B cell (primary cell): ENCODE results near the gene PCBP3. TPM values are rescaled to one million over a fixed set of nuclear protein-coding genes. Genes with fewer than 3 reads are reported as not detected.

Experiments
- ATAC-seq: fragments of 200-7000 bp; cut with Tn5 transposase; one replicate; pipeline ENCODE4 v1.10.0; 2021; ENCODE audit warnings: low read depth, mild to moderate bottlenecking, moderate number of reproducible peaks, moderate library complexity
- CTCF ChIA-PET: fragments of 350-600 bp; sonication (Branson Sonifier 250); formaldehyde crosslinking; loops from one replicate; lab custom pipeline; 2021; ENCODE audit warnings: antibody characterized with exemption, inconsistent platforms; lab: Charles Lee
- POLR2A ChIA-PET: fragments of 350-600 bp; sonication (Branson Sonifier 250); formaldehyde crosslinking; loops from one replicate; lab custom pipeline; 2021; ENCODE audit warnings: antibody characterized with exemption; lab: Charles Lee
- DNase-seq: peaks from one replicate; pipeline ENCODE4 v3.0.0; 2013
- H2AFZ ChIP-seq: 2 replicates; pipeline ENCODE4 v1.6.1; 2012; ENCODE audit warnings: mild to moderate bottlenecking, low read depth, low read length; ENCODE audit not compliant: insufficient read depth, poor library complexity, severe bottlenecking
- H3K27ac ChIP-seq, 2 donors: 1 replicate in 1 of 2; 2 replicates in 1 of 2; pipeline ENCODE4 v1.5.1; 2012 to 2013; ENCODE audit warnings: low read length in 2 of 2, mild to moderate bottlenecking in 2 of 2, moderate library complexity in 1 of 2
- H3K27me3 ChIP-seq, 4 experiments: fragments of 200-600 bp in 1 of 4; sonication (generic) in 1 of 4; replicated peaks in 1 of 4; 1 replicate in 2 of 4; 2 replicates in 2 of 4; pipeline versions ENCODE4 v1.6.1 to v1.7.0; 2013 to 2016; ENCODE audit warnings: low read length in 3 of 4, mild to moderate bottlenecking in 2 of 4, mixed read lengths in 1 of 4, moderate library complexity in 1 of 4; ENCODE audit not compliant: insufficient read depth in 4 of 4, control insufficient read depth in 3 of 4; ENCODE audit errors: control extremely low read depth in 1 of 4
- H3K36me3 ChIP-seq, 2 experiments: replicated peaks in 1 of 2; 1 replicate in 1 of 2; 2 replicates in 1 of 2; pipeline versions ENCODE4 v1.6.1 to v1.7.1; 2013; ENCODE audit warnings: low read length in 1 of 2; ENCODE audit not compliant: insufficient read depth in 2 of 2, control insufficient read depth in 1 of 2; ENCODE audit errors: control extremely low read depth in 1 of 2, extremely low read depth in 1 of 2
- H3K4me1 ChIP-seq, 2 donors: fragments of 200-600 bp in 1 of 2; sonication (generic) in 1 of 2; 1 replicate in 1 of 2; 2 replicates in 1 of 2; pipeline versions ENCODE4 v1.5.1 to v1.6.1; 2013 to 2017; ENCODE audit warnings: low read length in 2 of 2; ENCODE audit not compliant: control insufficient read depth in 2 of 2, insufficient read depth in 2 of 2
- H3K4me2 ChIP-seq: replicated peaks from 2 replicates; pipeline ENCODE3; 2012; ENCODE audit warnings: mild to moderate bottlenecking, low read depth, low read length; ENCODE audit not compliant: poor library complexity, severe bottlenecking
- H3K4me3 ChIP-seq, 5 experiments: fragments of 200-600 bp in 1 of 5; sonication (generic) in 1 of 5; 1 replicate in 3 of 5; 2 replicates in 2 of 5; pipeline versions ENCODE4 v1.5.1 to v1.7.0; 2011 to 2016; ENCODE audit warnings: low read length in 4 of 5, mild to moderate bottlenecking in 4 of 5, low read depth in 2 of 5, control low read depth in 1 of 5, moderate library complexity in 1 of 5; ENCODE audit not compliant: insufficient read depth in 1 of 5; ENCODE audit errors: control extremely low read depth in 1 of 5, extremely low read depth in 1 of 5
- H3K79me2 ChIP-seq: fragments of 200-600 bp; sonication (generic); one replicate; pipeline ENCODE4 v1.6.0; 2016; ENCODE audit warnings: low read length; ENCODE audit not compliant: control insufficient read depth, insufficient read depth
- H3K9ac ChIP-seq: fragments of 200-600 bp; sonication (generic); 2 replicates; pipeline ENCODE4 v1.6.1; 2017; ENCODE audit warnings: mild to moderate bottlenecking, low read length, moderate library complexity
- H3K9me3 ChIP-seq, 3 donors: one replicate each; pipeline versions ENCODE4 v1.6.1 to v1.7.1; 2013; ENCODE audit warnings: low read length in 2 of 3; ENCODE audit not compliant: control insufficient read depth in 2 of 3, insufficient read depth in 1 of 3; ENCODE audit errors: control extremely low read depth in 1 of 3
- H4K20me1 ChIP-seq: 2 replicates; pipeline ENCODE4 v1.6.0; 2012; ENCODE audit warnings: mild to moderate bottlenecking, low read length; ENCODE audit not compliant: insufficient read depth, control insufficient read depth, poor library complexity, severe bottlenecking
- H3K27ac Mint-ChIP-seq: one replicate; pipeline ENCODE4 v1.8.0; 2021; ENCODE audit warnings: mixed read lengths
- H3K27me3 Mint-ChIP-seq: one replicate; pipeline ENCODE4 v1.8.0; 2021; ENCODE audit warnings: mixed read lengths
- H3K4me1 Mint-ChIP-seq: one replicate; pipeline ENCODE4 v1.8.0; 2021; ENCODE audit warnings: mixed read lengths
- H3K4me3 Mint-ChIP-seq: one replicate; pipeline ENCODE4 v1.8.0; 2021; ENCODE audit warnings: mixed read lengths
- H3K9me3 Mint-ChIP-seq: one replicate; pipeline ENCODE4 v1.8.0; 2022; ENCODE audit warnings: mixed read lengths; ENCODE audit not compliant: insufficient read depth
- CTCF ChIP-seq: fragments of 200-600 bp; IDR thresholded peaks from one replicate; pipeline ENCODE4 v1.8.0; 2022; ENCODE audit warnings: antibody characterized with exemption, mild to moderate bottlenecking
- EZH2 ChIP-seq: IDR thresholded peaks from 2 replicates; pipeline ENCODE4 v1.6.1; 2012; ENCODE audit warnings: borderline replicate concordance, low read depth, mild to moderate bottlenecking, moderate library complexity, low read length; ENCODE audit not compliant: insufficient read depth, poor library complexity, severe bottlenecking
- WGBS: methylation state at CpG from one replicate; pipeline ENCODE4 v1.1.5; 2013; ENCODE audit warnings: missing lambda C conversion rate; ENCODE audit not compliant: insufficient coverage; 5-methylcytosine and 5-hydroxymethylcytosine counted together
- intact Hi-C: fragments of 100-400 bp; cut with micrococcal nuclease; formaldehyde crosslinking; loops from one replicate; pipeline ENCODE4 v1.10.0; 2022
- polyA plus RNA-seq: library from polyadenylated mRNA; depleted of rRNA; stranded (reverse); fragments of >200 nt; gene quantifications from 2 replicates; pipeline ENCODE4 v1.2.3, GENCODE V29; 2012
- total RNA-seq, 2 donors: library from RNA; stranded (reverse); fragments of 120-200 nt in 1 of 2; gene quantifications; 1 replicate in 1 of 2; 2 replicates in 1 of 2; pipeline versions ENCODE4 v1.2.3 to v1.2.4, GENCODE V29; 2013 to 2022

PCBP3 gene
- total and polyA plus RNA-seq, 2 donors (not counting 1 experiment from before 2014, with no cell fraction given) = 0.45 to 2.7 TPM

- H3K27ac Mint-ChIP-seq = peak overlapping the region; percentile 15
- H3K27ac ChIP-seq = no peak overlapping the region
- peaks cover 0 to 8% (median 0%) of the 10 kb centered on the region in 4 experiments for H3K27me3 ChIP-seq
- H3K9me3 Mint-ChIP-seq = no peaks in the 10 kb centered on the region
- no peak for ATAC-seq
- 67% methylated on average over 14 of the region's 19 CpGs for WGBS
- H3K4me3 Mint-ChIP-seq = no peak overlapping the region
- H4K20me1 ChIP-seq = no peaks in the 10 kb centered on the region
- CTCF ChIA-PET = no interaction called here
- POLR2A ChIA-PET = no interaction called here
- H3K4me2 ChIP-seq = no peak overlapping the region
- intact Hi-C loops = no loop called here
- H3K79me2 ChIP-seq = no peaks in the 10 kb centered on the region
- H3K27me3 Mint-ChIP-seq = peaks cover 10% of the 10 kb centered on the region
- H3K36me3 ChIP-seq = no peaks in the 10 kb centered on the region
- H3K4me1 ChIP-seq = peaks cover 15 to 27% of the 10 kb centered on the region in 2 donors
- no peak overlapping the region for H3K9ac ChIP-seq
- H3K4me1 Mint-ChIP-seq = peaks cover 18% of the 10 kb centered on the region
- H3K4me3 ChIP-seq = no peak overlapping the region
- DNase-seq = no peak
- no peak overlapping the region for H2AFZ ChIP-seq
- TF ChIP-seq EZH2 (no peak), CTCF (no peak)
- H3K9me3 ChIP-seq = peaks cover 0 to 8% (median 0%) of the 10 kb centered on the region in 3 donors
Measured at GRCh38 chr21:45617021-45617921, 26.3 kb upstream of the PCBP3 start.

GRCh38 chr21:45618287-45618686, 25.2 kb upstream of the PCBP3 start:
- no peaks in the 10 kb centered on the region for H3K36me3 ChIP-seq
- 70% methylated on average over 13 of the region's 13 CpGs for WGBS
- no peak overlapping the region for H3K4me3 ChIP-seq
- CTCF ChIA-PET = no interaction called here
- H3K27me3 Mint-ChIP-seq = peaks cover 8% of the 10 kb centered on the region
- peaks cover 0 to 9% (median 0%) of the 10 kb centered on the region in 4 experiments for H3K27me3 ChIP-seq
- H3K4me2 ChIP-seq = no peak overlapping the region
- DNase-seq (no peak), ATAC-seq (no peak)
- no peak overlapping the region for H2AFZ ChIP-seq
- TF ChIP-seq EZH2 (no peak), CTCF (no peak)
- no peak overlapping the region for H3K4me3 Mint-ChIP-seq
- H4K20me1 ChIP-seq = no peaks in the 10 kb centered on the region
- H3K9me3 ChIP-seq = peaks cover 0 to 8% (median 0%) of the 10 kb centered on the region in 3 donors
- H3K9ac ChIP-seq = no peak overlapping the region
- H3K4me1 Mint-ChIP-seq = peaks cover 18% of the 10 kb centered on the region
- no peak overlapping the region for H3K27ac Mint-ChIP-seq
- H3K79me2 ChIP-seq = no peaks in the 10 kb centered on the region
- H3K4me1 ChIP-seq = peaks cover 15 to 27% of the 10 kb centered on the region in 2 donors
- POLR2A ChIA-PET = no interaction called here
- no peak overlapping the region for H3K27ac ChIP-seq
- H3K9me3 Mint-ChIP-seq = no peaks in the 10 kb centered on the region
- intact Hi-C loops = no loop called here
